IPS-NIHi7 (cell line): ENCODE results near the gene CDH2.
A peak's percentile ranks its signal among the peaks of the same experiment; 100 is the strongest.

Experiments used
- DNase-seq: peaks from one replicate; pipeline ENCODE4 v3.0.0; 2012; ENCODE audit warnings: mixed read lengths; ENCODE audit errors: extremely low spot score

The CDH2 gene

GRCh38 chr18:28176948-28177827 is at the start of gene CDH2:
Gene CDH2, minus strand, starts transcription at chr18:28177130. Its CDS starts 108 bp downstream, at chr18:28177022.
- peak; percentile 79 for DNase-seq

DNA sequence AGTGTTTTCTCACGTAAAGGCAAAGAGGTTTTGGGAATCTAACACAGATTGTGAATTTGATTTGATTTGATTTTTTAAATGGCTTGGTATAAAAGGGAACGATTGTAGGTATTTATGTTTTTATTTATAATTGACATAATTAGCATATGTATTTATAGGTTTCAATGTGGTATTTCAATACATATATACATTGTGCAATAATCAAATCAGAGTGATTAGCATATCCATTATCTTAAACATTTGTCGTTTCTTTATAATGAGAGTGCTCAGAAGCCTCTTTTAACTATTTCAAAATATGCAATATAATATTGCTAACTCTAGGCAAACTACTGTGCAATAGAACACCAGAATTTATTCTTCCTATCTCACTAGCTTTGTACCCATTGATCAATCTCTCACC is 35.1 kb upstream of the CDH2 start:
- DNase-seq: no peak

DNA sequence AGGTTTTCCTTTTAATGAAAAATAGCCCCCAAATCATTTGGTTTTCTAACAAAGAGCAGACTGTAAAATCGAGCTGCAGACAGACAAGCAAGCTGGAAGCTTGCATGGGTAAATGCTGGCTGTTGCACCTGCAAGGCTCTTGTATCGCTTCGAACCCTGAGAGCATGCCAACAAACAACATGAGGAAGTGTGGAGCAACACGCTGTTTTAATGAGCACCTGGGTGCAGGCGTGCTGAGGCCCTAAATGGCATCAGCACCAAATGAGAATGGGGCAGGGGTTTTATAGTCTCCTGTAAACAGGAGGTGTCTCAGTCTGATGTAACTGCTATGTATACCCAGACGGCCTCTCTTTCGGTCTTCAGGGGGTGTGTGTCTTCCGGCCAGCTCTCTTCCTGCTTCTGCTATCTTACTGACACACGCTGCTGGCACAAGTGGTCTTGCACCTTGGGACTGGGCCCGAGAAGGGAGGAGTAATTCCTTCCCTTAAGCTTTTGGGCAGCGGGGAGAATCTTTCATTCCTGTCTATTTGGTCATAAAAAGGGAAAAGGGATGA is 31.9 kb upstream of the CDH2 start:
- no peak for DNase-seq

- no peak for DNase-seq
Measured at GRCh38 chr18:28208268-28208667, 31.3 kb upstream of the CDH2 start.

GRCh38 chr18:28204154-28204553 is 27.2 kb upstream of the CDH2 start:
- DNase-seq: no peak

DNA sequence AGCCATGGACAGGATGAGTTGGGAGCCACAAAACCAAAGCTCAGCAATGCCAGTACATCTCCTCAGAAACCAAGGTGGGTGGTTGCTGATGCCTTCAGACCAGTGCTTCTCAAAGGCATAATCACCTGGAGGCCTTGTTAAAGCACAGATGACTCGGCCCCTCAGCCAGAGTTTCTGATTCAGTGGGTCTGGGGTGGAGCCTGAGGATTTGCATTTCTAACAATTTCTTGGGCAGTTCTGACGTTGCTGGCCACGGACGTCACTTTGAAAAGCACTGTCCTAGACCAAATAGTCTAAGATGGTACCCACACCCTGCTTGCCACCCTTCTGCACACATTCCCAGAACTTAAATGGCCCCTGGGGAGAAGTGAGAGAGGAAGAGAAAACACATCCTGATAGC is 24.1 kb upstream of the CDH2 start:
- no peak for DNase-seq

GRCh38 chr18:28198620-28199019 is 21.7 kb upstream of the CDH2 start:
- no peak for DNase-seq

DNA sequence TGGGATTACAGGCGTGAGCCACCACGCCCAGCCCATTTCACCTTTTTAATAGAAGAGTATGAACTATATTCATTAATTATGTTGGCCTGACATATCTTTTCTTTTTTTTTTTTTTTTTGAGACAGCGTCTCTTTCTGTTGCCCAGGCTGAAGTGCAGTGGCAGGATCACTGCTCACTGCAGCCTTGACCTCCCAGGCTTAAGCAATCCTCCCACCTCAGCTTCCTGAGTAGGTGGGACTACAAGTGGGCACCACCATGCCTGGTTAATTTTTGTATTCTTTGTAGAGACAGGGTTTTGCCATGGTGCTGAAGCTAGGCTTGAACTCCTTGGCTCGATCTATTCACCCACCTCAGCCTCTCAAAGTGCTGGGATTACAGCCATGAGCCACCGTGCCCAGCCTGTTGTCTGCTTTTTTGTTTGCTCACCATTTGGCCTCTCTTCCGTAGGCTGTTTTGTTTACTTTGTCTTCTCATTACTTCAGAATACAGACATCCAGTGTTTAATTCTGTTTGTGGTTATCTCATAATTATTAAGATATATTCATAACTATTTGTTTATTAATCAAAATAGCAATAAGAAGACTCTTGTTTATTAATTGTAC is 16.3 kb upstream of the CDH2 start:
- DNase-seq: no peak

GRCh38 chr18:28189400-28190239 is 12.7 kb upstream of the CDH2 start:
- peak; percentile 56 for DNase-seq

- no peak for DNase-seq
Measured at GRCh38 chr18:28185121-28185520, 8.2 kb upstream of the CDH2 start.

DNA sequence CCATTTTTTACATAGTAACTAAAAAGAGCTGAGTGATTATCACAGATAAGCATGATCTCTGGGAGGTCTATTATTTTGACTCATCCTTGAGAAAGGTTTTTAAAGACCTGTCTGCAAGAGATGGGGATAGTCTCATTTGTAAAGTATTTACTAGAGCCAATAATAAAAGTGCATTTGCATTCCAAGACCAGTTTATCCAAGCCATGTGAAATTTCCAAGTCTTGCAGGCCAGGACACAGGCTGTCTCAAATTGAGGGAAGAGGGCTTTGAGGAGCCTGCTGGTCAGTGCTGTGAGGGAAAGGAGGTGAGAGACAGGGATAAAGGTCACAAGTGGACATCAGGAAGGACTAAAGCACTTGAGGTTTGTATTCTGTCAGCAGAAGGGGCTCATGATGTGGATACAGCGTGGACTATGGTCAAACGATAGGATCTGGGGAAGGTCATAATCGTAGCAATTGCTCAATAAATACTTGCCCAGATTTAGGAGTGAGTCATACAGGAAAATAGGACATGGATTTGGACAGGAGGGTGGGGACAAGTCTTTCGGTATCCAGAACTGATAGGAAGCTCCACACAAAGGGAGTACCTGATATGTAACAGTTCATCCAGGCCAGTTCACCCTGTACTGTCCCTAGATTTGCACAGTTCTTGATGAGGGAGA is 6.6 kb upstream of the CDH2 start:
- no peak for DNase-seq

- DNase-seq: no peak
Measured at GRCh38 chr18:28181616-28182015, 4.7 kb upstream of the CDH2 start.

GRCh38 chr18:28178720-28179119 is 1.8 kb upstream of the CDH2 start:
- DNase-seq: no peak

GRCh38 chr18:28177828-28178635 is 1.1 kb upstream of the CDH2 start:
- peak; percentile 78 for DNase-seq

GRCh38 chr18:28176698-28176947 is 307 bp downstream of the CDH2 start:
- no peak for DNase-seq

- peak; percentile 22 for DNase-seq
Measured at GRCh38 chr18:28175930-28176697, 816 bp downstream of the CDH2 start.

- DNase-seq: peak; percentile 35
Measured at GRCh38 chr18:28175150-28175929, 1.6 kb downstream of the CDH2 start.

GRCh38 chr18:28174181-28174905 is 2.6 kb downstream of the CDH2 start:
- DNase-seq: no peak

- no peak for DNase-seq
Measured at GRCh38 chr18:28171837-28172236, 5.1 kb downstream of the CDH2 start.
